ENCODE measurements around the gene AFG1L.

DNA sequence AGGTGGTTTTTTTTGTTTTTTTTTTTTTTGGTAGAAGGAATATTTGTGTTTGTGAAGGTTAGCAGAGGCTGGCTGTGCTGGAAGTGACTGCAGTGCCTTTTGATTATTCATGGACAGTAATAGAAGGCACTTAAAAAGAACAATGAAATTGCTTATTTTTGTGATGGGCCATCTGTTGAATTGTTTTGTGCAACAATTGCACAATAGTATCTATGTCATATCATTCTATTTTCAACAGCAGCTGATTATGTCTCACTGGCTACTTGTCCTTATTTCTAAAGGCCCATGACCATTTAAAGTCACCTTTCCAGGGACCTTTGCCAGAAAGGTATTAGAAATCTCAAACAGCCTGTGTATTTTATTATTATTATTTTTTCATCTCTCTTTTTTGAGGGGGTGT, 70.6 kb downstream of the AFG1L start:
- TF ChIP-seq POLR2A (IDR thresholded peaks at IDR 0.05), result no peak
- TF ChIP-seq, protein P1, sequence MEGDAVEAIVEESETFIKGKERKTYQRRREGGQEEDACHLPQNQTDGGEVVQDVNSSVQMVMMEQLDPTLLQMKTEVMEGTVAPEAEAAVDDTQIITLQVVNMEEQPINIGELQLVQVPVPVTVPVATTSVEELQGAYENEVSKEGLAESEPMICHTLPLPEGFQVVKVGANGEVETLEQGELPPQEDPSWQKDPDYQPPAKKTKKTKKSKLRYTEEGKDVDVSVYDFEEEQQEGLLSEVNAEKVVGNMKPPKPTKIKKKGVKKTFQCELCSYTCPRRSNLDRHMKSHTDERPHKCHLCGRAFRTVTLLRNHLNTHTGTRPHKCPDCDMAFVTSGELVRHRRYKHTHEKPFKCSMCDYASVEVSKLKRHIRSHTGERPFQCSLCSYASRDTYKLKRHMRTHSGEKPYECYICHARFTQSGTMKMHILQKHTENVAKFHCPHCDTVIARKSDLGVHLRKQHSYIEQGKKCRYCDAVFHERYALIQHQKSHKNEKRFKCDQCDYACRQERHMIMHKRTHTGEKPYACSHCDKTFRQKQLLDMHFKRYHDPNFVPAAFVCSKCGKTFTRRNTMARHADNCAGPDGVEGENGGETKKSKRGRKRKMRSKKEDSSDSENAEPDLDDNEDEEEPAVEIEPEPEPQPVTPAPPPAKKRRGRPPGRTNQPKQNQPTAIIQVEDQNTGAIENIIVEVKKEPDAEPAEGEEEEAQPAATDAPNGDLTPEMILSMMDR (IDR thresholded peaks at IDR 0.05), result no peak
